Activated CD4-positive, alpha-beta T cell treated with anti-CD3 and anti-CD28 coated beads, Interleukin-2, amount 50 U/mL, for 4 hours (primary cell): Measurements from ENCODE around the gene TMEM151B.
"Not testable (repeated sequence)": the region's sequence is repeated elsewhere in the genome, so short reads cannot be mapped to it uniquely, and the experiment has no call there.

Experiments used
- DNase-seq, 2 experiments: peaks; one replicate each; pipeline ENCODE4 v3.0.0-alpha.2; 2020

TMEM151B gene

DNA sequence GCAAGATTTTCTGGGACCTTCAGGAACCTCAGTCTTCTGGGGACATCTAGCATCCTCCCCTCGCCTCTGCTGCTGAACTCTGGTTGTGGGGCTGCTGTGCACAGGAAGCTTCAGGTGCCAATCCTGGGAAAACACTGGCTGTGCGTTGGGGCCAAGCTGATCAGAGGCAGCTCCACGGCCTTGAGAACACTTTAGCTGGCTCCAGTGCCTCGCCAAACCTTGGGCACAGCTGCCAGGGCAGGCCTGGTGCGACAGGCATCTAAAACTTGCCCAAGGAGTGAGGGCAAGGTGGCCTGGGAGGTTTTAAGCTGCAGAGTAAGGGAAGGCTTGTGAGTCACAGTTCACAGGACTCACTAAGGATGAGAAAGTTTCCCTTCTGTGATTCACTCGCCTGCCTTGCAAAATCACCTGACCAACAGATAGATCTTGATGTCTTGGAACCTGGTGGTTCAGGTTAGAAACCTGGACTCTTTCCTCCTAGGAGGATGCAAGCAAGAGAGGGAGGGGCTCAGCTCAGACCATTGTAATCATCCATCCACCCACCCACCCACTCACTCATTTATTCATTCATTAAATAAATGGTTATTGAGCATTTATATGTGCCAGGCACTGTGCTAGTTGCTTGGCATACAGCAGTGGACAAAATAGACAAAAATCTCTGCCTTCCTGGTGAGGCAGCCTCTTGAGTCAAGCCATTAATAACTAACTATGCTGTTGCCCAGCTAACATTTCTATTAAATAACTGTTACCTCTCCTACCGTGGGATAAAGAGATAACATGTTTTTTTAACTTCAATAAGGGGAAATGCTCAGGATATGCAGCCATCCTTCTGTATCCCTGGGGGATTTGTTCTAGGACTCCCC, 69.7 kb downstream of the TMEM151B start:
- no peak for DNase-seq

DNA sequence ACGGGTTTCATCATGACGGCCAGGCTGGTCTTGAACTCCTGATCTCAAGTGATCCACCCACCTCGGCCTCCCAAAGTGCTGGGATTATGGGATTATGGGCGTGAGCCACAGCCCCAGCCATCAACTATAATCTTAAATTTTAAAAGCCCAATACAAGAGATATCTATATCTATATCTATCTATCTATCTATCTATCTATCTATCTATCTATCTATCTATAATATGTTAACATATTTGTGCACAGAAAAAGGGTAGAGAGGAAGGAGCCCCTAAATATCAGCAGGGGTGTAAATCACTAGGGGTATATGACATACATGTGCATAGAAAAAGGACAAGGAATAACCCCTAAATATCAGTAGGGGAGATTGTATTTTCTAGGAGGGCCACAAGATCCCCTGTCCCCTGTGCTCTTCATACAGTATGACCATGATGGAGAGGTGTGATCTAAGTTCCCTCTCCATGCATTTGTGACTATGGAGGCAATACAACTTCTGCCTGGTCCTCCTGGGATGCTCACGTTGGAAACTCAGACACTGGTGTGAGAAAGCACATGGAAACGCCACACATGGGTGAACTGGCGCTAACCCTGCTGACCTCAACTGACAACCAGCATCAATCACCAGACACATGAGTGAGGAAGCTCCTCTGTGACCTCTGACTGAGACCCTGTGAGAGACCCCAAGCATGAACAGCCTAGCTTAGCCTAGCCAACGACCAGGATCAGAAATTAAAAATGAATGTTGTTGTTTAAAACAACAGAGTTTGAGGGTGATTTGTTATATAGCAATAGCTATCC, 71.0 kb downstream of the TMEM151B start:
- DNase-seq, result no peak

DNA sequence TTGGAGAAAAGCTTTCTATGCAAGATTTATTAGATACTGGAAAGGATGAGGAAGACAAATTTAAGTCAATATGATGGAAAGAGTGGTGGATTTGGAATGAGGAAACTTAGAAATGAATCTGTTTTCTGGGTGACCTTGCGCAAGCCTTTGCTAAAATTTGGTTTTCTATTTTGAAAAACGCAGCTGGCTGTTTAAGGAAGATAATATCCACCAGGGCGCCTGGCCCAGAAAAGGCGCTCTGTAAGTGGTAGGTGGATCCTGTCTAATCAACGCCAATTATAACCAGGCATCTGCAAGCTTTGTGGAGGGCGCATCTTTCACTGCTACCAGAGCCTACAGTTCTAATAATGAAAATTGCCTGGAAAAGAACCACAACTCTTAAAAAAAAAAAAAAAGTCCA, 71.8 kb downstream of the TMEM151B start:
- DNase-seq, result no peak

DNA sequence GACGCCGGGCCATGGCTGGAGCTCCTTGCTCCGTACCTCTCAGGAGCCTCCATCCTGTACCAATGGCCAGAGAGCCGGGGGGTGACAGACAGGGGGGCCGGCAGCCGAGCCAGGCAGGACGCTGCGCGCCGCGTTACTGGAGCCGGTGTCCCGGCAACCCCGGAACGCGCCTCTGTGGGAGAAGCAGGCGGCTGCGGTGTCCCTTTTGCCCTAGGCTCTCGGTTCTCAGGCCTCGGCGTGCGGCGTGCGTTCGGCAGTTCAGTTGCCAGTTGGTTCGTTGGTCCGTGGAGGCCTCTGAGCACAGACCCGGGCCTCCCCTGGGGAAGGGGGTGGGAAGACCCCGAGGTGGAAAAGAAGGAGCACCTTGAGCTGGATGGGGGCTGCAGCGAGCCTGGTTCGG, 72.2 kb downstream of the TMEM151B start, which contains the start of gene SPATS1:
Gene SPATS1 (plus strand): TSS at position 162 of the 400 bp plus-strand sequence. CDS start 446 bp downstream, outside the sequence.
- no peak for DNase-seq

GRCh38 chr6:44346818-44347217, 76.6 kb downstream of the TMEM151B start:
- not testable (repeated sequence) for DNase-seq

DNA sequence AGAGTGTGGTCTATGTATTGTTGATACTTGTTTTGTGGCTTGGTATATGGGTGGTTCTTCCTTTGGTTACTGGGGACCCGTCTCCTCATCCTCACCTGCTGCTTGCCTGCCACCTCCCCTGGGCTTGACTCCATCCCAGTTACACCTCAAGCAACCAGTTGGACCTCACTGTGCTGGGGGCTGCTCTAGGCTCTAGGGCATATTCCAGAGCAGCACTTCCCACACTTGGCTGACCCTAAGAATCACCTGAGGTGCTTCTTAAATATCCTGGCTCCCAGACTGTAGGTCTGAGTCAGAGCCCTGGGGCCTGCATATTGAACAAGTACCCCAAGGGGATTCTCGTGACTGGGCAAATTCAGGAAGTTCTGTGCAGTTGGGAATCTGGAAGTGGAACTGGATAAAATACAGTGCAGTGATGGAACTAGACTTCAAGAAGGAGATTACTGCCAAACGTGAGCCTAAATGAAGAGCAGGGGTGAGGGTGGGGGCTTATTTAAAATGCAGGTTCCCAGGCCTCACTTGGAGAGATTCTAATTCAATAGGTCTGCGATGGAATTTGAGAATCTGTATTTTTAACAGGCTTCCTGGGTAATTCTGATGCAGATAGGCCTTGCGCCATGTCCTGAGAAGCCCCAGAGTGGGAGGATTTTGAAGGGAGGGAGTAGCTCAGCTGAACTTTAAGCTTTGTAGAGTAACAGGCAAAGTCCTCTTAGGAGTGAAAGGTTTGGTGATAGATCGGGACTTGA, 79.8 kb downstream of the TMEM151B start:
- DNase-seq, result no peak

DNA sequence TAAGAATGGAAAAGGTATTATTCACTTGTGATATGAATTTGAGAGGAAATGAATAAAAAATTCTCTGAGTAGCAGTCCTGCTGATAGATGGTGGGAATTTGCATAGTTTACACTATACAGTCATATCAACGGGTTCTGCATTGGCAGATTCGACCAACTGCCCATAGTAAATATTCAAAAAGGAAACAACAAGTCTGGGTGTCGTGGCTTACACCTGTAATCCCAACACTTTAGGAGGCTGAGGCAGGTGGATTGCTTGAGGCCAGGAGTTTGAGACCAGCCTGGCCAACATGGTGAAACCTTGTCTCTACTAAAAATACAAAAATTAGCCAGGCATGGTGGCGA, 80.4 kb downstream of the TMEM151B start:
- not testable (repeated sequence) for DNase-seq

- no peak for DNase-seq
These were observed 82.0 kb downstream of the TMEM151B start for GRCh38 chr6:44352259-44352658.

- no peak for DNase-seq
These were observed 83.1 kb downstream of the TMEM151B start for GRCh38 chr6:44353336-44353735.

GRCh38 chr6:44355640-44356039, 85.4 kb downstream of the TMEM151B start:
- no peak for DNase-seq

DNA sequence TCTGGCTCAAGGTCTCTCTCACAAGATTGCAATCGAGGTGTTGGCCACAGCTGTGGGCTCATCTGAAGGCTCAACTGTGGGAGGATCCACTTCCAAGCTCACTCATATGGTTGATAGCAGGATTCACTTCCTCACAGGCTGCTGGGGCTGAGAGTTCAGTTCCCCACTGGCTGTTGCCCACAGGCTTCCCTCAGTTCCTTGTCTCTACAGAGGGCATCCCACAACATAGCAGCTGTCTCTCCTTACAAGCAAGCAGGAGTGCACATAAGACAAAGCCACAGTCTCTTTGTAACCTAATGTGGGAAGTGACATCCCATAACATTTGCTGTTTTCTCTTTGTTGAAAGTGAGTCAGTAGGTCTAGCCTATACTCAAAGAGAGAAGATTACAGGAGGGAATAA, 86.2 kb downstream of the TMEM151B start:
- DNase-seq, result no peak
